ENCODE measurements around the gene REG4. TPM values are rescaled to one million over a fixed set of nuclear protein-coding genes. Genes with fewer than 3 reads are reported as not detected.

Gene REG4
- total RNA-seq, 1 donor: not detected

DNA sequence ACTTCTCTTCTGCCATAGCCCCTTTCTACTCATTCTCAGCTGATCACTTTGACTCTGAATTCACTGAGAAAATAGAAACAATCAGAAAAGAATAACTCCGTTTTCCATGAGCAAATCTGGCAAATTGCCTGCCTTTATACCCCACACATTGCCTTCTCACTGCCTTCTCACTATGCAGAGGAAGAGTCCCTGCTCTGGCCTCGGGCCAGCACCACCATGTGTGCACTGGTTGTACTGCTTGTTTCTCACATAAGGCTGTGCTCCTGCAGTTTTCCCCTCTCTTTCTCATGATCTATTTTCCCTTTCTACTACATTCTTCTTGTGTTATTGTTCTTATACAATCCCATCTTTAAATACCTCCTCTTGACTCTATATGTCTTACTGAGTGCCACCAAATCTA is 40.2 kb downstream of the REG4 start:
- Histone ChIP-seq H3K4me2 (ENCODE audit: insufficient read depth, low read length) (no peak overlapping the region), H3K36me3 (ENCODE audit: insufficient read depth, low read length) (no peaks in the 10 kb centered on the region), H3K4me1 (ENCODE audit: insufficient read depth, low read length) (peaks cover 11% of the 10 kb centered on the region), H4K20me1 (ENCODE audit: insufficient read depth, low read length) (no peaks in the 10 kb centered on the region), H3K4me3 (ENCODE audit: insufficient read depth, low read length) (no peak overlapping the region), H3K27ac (ENCODE audit: low read depth, low read length) (no peak overlapping the region), H3K79me2 (ENCODE audit: insufficient read depth, low read length) (no peaks in the 10 kb centered on the region), H2AFZ (ENCODE audit: low read length) (no peak overlapping the region), H3K27me3 (ENCODE audit: insufficient read depth, low read length) (peaks cover 40% of the 10 kb centered on the region), H3K9me3 (ENCODE audit: low read depth, low read length) (no peaks in the 10 kb centered on the region)
- DNase-seq (ENCODE audit: insufficient read length, low spot score, missing footprints): no peak
- TF ChIP-seq, protein P1, sequence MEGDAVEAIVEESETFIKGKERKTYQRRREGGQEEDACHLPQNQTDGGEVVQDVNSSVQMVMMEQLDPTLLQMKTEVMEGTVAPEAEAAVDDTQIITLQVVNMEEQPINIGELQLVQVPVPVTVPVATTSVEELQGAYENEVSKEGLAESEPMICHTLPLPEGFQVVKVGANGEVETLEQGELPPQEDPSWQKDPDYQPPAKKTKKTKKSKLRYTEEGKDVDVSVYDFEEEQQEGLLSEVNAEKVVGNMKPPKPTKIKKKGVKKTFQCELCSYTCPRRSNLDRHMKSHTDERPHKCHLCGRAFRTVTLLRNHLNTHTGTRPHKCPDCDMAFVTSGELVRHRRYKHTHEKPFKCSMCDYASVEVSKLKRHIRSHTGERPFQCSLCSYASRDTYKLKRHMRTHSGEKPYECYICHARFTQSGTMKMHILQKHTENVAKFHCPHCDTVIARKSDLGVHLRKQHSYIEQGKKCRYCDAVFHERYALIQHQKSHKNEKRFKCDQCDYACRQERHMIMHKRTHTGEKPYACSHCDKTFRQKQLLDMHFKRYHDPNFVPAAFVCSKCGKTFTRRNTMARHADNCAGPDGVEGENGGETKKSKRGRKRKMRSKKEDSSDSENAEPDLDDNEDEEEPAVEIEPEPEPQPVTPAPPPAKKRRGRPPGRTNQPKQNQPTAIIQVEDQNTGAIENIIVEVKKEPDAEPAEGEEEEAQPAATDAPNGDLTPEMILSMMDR (IDR thresholded peaks at IDR 0.05; ENCODE audit: extremely low read depth, low read depth, low read length): no peak

DNA sequence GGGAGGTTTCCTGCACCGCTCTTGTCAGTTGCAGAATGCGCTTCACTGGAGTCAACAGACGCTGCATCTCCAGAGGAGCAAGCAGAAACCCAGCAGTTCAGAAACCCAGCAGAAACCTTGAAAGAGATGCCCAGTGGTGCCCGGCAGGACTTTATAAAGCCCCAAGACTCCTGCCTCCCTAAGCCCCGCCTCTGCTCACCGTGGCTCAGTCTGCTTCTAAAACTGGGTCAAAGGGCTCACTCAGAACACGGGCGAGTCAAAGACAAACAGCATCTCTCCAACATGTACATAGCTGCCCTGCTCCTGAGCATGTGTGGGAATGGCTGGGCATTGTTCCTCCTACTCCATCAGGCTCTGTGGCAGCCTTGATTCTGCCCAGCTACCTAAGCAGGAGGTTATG is 42.5 kb downstream of the REG4 start, which contains the start of gene HMGCS2:
Gene HMGCS2, minus strand, starts transcription at position 128 of the 400 bp plus-strand sequence. Its CDS starts 61 bp downstream, at position 67.
- peaks cover 6% of the 10 kb centered on the region for H3K4me1 ChIP-seq (ENCODE audit: insufficient read depth, low read length)
- H3K27ac ChIP-seq (ENCODE audit: low read depth, low read length): no peak within 1 kb of the TSS
- no peaks in the 10 kb centered on the region for H4K20me1 ChIP-seq (ENCODE audit: insufficient read depth, low read length)
- DNase-seq (ENCODE audit: insufficient read length, low spot score, missing footprints): no peak
- no peak within 1 kb of the TSS for H3K4me3 ChIP-seq (ENCODE audit: insufficient read depth, low read length)
- H3K27me3 ChIP-seq (ENCODE audit: insufficient read depth, low read length): peaks cover 45% of the 10 kb centered on the region
- H3K9me3 ChIP-seq (ENCODE audit: low read depth, low read length): peaks cover 4% of the 10 kb centered on the region
- TF ChIP-seq, protein P1 (IDR thresholded peaks at IDR 0.05; ENCODE audit: extremely low read depth, low read depth, low read length): no peak
- no peak within 1 kb of the TSS for H3K4me2 ChIP-seq (ENCODE audit: insufficient read depth, low read length)
- no peak within 1 kb of the TSS for H2AFZ ChIP-seq (ENCODE audit: low read length)
- H3K36me3 ChIP-seq (ENCODE audit: insufficient read depth, low read length): no peaks in the 10 kb centered on the region
- H3K79me2 ChIP-seq (ENCODE audit: insufficient read depth, low read length): no peaks in the 10 kb centered on the region

DNA sequence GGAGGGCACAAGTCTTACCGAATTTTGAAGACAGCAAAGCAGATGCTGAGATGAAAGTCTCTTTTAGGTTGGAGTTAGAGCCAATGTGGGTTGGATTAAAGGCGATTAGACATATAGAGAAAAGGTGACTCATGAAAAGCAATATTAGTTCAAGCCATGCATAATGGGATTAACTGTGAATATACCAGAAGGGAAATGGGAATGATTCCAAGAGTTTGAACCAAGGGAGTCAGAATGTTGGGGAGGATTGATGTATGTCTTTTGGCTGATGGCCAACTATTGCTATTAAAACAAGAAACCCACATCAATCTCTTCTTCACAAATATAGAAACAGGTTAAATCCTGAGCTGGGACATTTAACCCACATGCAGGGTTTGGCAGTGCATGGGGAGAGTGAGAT is 43.8 kb downstream of the REG4 start:
- no peak for DNase-seq (ENCODE audit: insufficient read length, low spot score, missing footprints)
- peaks cover 4% of the 10 kb centered on the region for H3K9me3 ChIP-seq (ENCODE audit: low read depth, low read length)
- H3K36me3 ChIP-seq (ENCODE audit: insufficient read depth, low read length): no peaks in the 10 kb centered on the region
- H3K27me3 ChIP-seq (ENCODE audit: insufficient read depth, low read length): peaks cover 50% of the 10 kb centered on the region
- no peak overlapping the region for H3K27ac ChIP-seq (ENCODE audit: low read depth, low read length)
- no peaks in the 10 kb centered on the region for H3K4me1 ChIP-seq (ENCODE audit: insufficient read depth, low read length)
- H3K4me3 ChIP-seq (ENCODE audit: insufficient read depth, low read length): no peak overlapping the region
- H3K4me2 ChIP-seq (ENCODE audit: insufficient read depth, low read length): no peak overlapping the region
- H2AFZ ChIP-seq (ENCODE audit: low read length): no peak overlapping the region
- no peaks in the 10 kb centered on the region for H3K79me2 ChIP-seq (ENCODE audit: insufficient read depth, low read length)
- no peaks in the 10 kb centered on the region for H4K20me1 ChIP-seq (ENCODE audit: insufficient read depth, low read length)
- TF ChIP-seq, protein P1 (IDR thresholded peaks at IDR 0.05; ENCODE audit: extremely low read depth, low read depth, low read length): no peak

DNA sequence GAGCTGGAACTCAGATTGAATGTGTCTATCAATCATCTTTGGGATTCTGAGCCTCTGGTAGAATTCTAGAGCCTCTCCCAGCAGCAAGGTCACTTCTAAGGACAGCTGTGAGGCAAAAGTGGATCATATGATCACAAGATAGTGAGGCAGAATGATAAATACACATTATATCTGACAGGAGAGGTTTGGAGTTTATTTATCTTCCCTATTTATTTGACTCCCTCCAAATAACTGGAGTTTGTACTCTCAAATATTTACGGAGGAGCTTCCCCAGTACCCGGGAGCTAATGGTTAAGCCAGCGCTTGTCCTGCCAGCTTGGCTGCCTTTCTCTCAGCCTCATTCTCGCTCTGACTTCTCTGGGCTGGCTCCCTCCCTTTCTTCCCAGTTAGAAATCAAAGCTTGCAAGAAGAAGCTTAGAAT is 44.9 kb downstream of the REG4 start:
- H3K4me2 ChIP-seq (ENCODE audit: insufficient read depth, low read length): no peak overlapping the region
- peaks cover 4% of the 10 kb centered on the region for H3K9me3 ChIP-seq (ENCODE audit: low read depth, low read length)
- TF ChIP-seq, protein P1 (IDR thresholded peaks at IDR 0.05; ENCODE audit: extremely low read depth, low read depth, low read length): no peak
- no peak overlapping the region for H3K27ac ChIP-seq (ENCODE audit: low read depth, low read length)
- peaks cover 44% of the 10 kb centered on the region for H3K27me3 ChIP-seq (ENCODE audit: insufficient read depth, low read length)
- no peaks in the 10 kb centered on the region for H3K4me1 ChIP-seq (ENCODE audit: insufficient read depth, low read length)
- no peaks in the 10 kb centered on the region for H3K79me2 ChIP-seq (ENCODE audit: insufficient read depth, low read length)
- no peak overlapping the region for H3K4me3 ChIP-seq (ENCODE audit: insufficient read depth, low read length)
- no peaks in the 10 kb centered on the region for H4K20me1 ChIP-seq (ENCODE audit: insufficient read depth, low read length)
- no peaks in the 10 kb centered on the region for H3K36me3 ChIP-seq (ENCODE audit: insufficient read depth, low read length)
- no peak overlapping the region for H2AFZ ChIP-seq (ENCODE audit: low read length)
- DNase-seq (ENCODE audit: insufficient read length, low spot score, missing footprints): no peak

Data from osteoblast (primary cell).